ENCODE measurements around the gene WIPF1.
"Not testable (repeated sequence)": the region's sequence is repeated elsewhere in the genome, so short reads cannot be mapped to it uniquely, and the experiment has no call there.

WIPF1 gene

GRCh38 chr2:174570318-174570958 is 27.2 kb downstream of the WIPF1 start:
- no peak for DNase-seq

- DNase-seq, result no peak
Measured at GRCh38 chr2:174569678-174570077, 27.9 kb downstream of the WIPF1 start.

- peak; percentile 73 for DNase-seq
Measured at GRCh38 chr2:174568425-174568824, 29.2 kb downstream of the WIPF1 start.

GRCh38 chr2:174566871-174567270 is 30.7 kb downstream of the WIPF1 start:
- DNase-seq, result no peak

GRCh38 chr2:174563530-174564282 is 33.9 kb downstream of the WIPF1 start:
- no peak for DNase-seq

DNA sequence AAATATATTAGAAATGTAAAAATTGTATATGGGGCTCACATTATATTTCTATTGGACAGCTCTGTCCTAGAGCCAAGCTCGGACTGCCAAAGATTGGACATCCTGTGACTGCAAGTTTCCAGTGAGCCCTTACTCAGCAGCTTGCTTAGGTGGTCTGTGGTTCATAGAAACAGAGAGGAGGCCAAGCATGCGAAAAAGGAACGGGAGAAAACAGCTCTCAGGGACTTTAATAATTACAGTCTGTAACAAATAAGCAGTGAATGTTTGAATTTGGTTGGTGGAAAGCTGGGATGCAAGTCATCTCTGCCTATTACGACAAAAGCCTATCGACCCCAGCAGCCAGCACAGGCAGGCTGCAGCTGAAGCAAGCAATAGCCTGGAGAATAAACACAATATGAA is 35.6 kb downstream of the WIPF1 start:
- no peak for DNase-seq

DNA sequence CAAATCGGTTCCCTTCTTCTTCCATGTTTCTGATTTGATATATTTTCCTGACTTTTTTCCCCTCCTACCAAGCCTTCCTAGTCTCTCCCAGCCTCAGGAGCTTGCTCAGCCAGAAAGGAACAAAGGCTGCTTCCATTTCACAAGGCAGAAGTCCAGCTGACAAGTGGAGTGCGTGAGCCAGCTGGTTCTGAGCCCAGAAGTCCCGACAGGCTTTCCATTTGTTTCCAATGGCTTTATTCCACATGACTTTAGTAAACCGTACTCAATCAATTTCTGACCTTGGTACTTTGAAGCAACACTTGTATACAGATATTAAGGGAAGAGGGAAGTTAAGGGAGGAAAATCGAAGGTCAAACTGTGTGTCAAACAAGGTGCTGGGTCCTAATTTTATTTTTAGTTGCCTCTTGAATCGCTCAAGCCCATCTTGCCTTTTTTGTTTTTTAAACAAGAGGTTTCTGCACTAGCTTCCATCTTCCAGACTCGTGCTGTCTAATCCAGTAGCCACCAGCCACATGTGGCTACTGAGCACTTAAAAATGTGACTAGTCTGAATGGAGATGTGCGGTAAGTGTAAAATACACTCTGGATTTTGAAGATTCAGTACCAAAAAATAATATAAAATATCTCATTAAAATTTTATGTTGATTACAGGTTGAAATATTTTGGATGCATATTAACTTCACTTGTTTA is 36.2 kb downstream of the WIPF1 start:
- no peak for DNase-seq

- DNase-seq, result no peak
Measured at GRCh38 chr2:174560737-174561136, 36.9 kb downstream of the WIPF1 start.

DNA sequence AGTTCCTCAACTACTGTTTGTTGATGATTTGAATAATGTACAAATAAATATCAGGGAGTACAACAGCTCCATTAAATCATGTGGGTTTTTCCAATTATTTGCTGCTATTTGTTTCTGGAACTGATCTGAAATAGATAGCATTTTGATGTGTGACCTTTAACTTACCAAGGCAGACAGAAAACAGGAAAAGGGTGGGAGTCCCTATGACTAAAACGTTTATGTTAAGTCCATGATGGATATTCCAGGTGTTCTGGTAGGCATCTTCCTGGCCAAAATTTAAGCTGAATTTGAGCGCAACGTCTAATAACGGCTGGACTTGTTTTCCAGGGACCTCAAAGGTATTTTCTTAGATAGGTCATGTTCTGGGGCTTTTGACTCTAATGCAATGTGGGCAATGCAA is 41.6 kb downstream of the WIPF1 start:
- no peak for DNase-seq

GRCh38 chr2:174554529-174555150 is 43.0 kb downstream of the WIPF1 start:
- DNase-seq, result no peak

GRCh38 chr2:174553811-174554493 is 43.7 kb downstream of the WIPF1 start:
- DNase-seq, result no peak

DNA sequence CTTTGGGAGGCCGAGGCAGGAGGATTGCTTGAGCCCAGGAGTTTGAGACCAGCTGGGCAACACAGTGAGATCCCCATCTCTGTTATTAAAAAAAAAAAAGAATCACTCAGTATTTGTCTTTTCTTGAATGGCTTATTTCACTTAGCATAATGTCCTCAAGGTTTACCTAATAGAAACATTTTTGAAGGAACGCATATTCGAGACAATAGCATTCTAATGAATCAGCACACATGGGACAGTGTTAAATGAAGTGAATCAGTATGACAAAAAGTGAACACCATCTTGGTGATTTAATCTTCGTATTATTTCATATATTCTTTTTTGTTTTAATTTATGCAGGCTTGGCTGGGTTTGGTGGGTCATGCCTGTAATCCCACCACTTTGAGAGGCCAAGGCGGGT is 44.7 kb downstream of the WIPF1 start:
- DNase-seq, result no peak

- no peak for DNase-seq
Measured at GRCh38 chr2:174551697-174552096, 45.9 kb downstream of the WIPF1 start.

DNA sequence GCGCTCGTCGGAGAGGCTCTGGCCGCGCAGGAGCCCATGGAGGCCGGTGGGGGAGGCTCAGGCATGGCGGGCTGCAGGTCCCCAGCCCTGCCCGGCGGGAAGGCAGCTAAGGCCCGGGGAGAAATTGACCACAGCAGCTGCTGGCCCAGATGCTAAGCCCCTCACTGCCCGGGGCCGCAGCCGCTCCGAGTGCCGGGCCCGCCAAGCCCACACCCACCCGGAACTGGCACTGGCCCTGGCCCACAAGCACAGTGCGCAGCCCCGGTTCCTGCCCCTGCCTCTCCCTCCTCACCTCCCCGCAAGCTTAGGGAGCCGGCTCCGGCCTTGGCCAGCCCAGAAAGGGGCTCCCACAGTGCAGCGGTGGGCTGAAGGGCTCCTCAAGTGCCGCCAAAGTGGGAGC is 49.0 kb downstream of the WIPF1 start:
- not testable (repeated sequence) for DNase-seq

- not testable (repeated sequence) for DNase-seq
Measured at GRCh38 chr2:174548021-174548420, 49.6 kb downstream of the WIPF1 start.

DNA sequence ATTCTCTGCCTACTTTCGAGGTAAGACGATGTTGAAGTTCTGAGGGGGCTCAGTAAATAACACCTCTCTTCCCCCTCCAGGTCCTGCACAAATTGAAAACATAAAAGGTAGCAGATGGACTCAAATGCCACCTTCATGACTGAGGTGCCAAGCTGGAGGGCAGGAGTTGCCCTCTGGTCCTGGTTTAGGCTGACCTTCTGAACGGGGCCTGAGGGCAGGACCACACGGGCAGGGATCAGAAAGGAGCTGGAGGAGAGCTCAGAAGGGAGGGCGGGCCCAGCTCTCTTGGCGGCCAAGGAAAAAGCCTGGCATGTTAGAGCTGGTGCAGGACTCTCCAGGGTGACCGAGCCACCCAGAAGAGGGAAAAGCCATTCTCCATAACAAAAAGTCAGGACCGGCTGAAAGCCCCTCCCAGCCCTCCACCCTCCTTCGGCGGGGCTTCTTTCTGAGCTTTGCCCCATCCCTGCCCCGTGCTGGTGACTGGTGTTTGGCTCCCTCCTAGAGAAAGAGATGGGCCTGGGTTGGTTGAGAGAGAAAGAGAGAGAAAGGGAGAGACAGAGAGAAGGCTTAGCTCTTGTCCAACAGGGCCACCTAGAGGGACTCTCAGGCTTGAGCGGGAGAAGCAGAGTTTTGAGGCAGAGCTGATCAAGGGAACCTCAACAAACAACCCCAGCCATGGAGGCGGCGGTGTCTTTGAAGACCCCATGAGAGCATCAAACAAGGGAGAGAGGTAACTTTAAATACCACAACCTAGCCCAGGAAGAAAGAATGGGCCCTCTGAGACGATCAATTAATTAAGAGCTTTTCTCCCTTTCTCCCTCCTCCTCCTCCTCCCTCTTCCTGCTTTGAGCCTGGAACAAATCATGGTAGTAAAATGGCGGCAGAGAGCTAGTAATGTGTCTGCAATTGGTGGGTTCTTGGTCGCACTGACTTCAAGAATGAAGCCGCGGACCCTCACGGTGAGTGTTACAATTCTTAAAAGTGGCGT is 50.8 kb downstream of the WIPF1 start:
- DNase-seq, result peak; percentile 46

DNA sequence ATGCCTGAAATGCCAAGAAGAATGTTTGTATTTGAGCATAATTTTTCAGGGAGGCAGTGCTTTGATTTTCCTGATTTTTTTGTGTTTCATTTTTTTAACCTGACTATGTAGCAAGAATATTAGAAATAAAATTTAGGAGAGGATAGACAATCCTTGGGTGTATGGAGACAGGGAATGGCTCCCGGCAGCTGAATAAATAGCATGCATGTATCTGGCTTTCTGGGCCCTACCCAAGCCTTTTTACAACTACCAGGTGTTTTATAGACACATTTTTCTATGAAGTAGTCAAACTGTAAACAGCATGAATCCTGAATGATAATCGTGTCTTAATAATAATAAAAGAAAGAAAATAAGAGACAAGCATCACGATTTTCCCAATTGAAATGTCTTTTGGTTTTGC is 52.4 kb downstream of the WIPF1 start:
- no peak for DNase-seq

GRCh38 chr2:174544802-174545201 is 52.8 kb downstream of the WIPF1 start:
- DNase-seq, result no peak

- DNase-seq, result no peak
Measured at GRCh38 chr2:174544156-174544555, 53.4 kb downstream of the WIPF1 start.

DNA sequence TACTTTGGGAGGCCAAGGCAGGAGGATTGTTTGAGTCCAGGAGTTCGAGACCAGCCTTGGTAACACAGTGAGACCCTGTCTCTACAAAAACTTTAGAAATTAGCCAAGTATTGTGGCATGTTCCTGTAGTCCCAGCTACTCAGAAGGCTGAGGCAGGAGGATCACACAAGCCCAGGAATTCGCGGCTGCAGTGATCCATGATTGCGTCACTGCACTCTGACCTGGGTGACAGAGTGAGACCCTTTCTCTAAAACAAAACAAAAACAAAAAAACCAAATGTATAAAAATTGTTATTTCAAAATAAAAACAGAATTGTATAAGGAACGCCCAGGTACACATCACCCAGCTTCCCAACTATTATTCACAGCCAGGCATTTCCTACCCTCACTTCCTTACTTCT is 56.7 kb downstream of the WIPF1 start:
- DNase-seq, result no peak

All from activated CD4-positive, alpha-beta T cell treated with anti-CD3 and anti-CD28 coated beads, Interleukin-2, amount 50 U/mL, for 16 hours (primary cell).